Thoracic aorta (tissue), 2 donors: ENCODE measurements around the gene NHS. TPM values are rescaled to one million over a fixed set of nuclear protein-coding genes. Genes with fewer than 3 reads are reported as not detected.
A peak's percentile ranks its signal among the peaks of the same experiment; 100 is the strongest.

Source experiments
- ATAC-seq: fragments of 150-250 bp; one replicate; pipeline ENCODE4 v1.8.0; 2017; ENCODE audit warnings: low read depth; ENCODE audit not compliant: insufficient number of reproducible peaks, low FRiP score
- DNase-seq: peaks from one replicate; pipeline ENCODE4 v3.0.0-alpha.2; 2020; ENCODE audit warnings: low spot score
- H3K27ac ChIP-seq, 2 donors: fragments of 200-600 bp; sonication (generic); 1 replicate in 1 of 2; 2 replicates in 1 of 2; pipeline ENCODE4 v1.5.1; 2016; ENCODE audit warnings: mild to moderate bottlenecking in 2 of 2, moderate library complexity in 2 of 2
- H3K27me3 ChIP-seq: fragments of 200-600 bp; sonication (generic); replicated peaks from 2 replicates; pipeline ENCODE4 v1.6.0; 2016; ENCODE audit warnings: mild to moderate bottlenecking; ENCODE audit not compliant: insufficient read depth
- H3K36me3 ChIP-seq: fragments of 200-600 bp; sonication (generic); one replicate; pipeline ENCODE4 v1.5.1; 2016
- H3K4me1 ChIP-seq, 2 donors: fragments of 200-600 bp; sonication (generic); 1 replicate in 1 of 2; 2 replicates in 1 of 2; pipeline versions ENCODE4 v1.5.1 to v1.6.0; 2016; ENCODE audit warnings: low read depth in 2 of 2, mild to moderate bottlenecking in 1 of 2; ENCODE audit not compliant: control insufficient read depth in 1 of 2
- H3K4me3 ChIP-seq: fragments of 200-600 bp; sonication (generic); 2 replicates; pipeline ENCODE4 v1.5.1; 2016; ENCODE audit warnings: mild to moderate bottlenecking
- H3K9me3 ChIP-seq: fragments of 200-600 bp; sonication (generic); 2 replicates; pipeline ENCODE4 v1.5.1; 2016
- total RNA-seq, 2 donors: library from RNA; depleted of rRNA; stranded (reverse); fragments of >200 nt; gene quantifications; one replicate each; pipeline versions ENCODE4 v1.1.0 to v1.2.3, GENCODE V29; 2016
- TF ChIP-seq, protein P1 (sequence below): fragments of 200-600 bp; sonication (generic); IDR thresholded peaks from one replicate; pipeline ENCODE4 v1.5.1; 2019; ENCODE audit warnings: antibody characterized with exemption

NHS gene
- total RNA-seq, 2 donors from 2014 or later = 23.3 to 29.6 TPM

GRCh38 chrX:17403189-17403691 is 28.2 kb downstream of the NHS start:
- TF ChIP-seq, protein P1, sequence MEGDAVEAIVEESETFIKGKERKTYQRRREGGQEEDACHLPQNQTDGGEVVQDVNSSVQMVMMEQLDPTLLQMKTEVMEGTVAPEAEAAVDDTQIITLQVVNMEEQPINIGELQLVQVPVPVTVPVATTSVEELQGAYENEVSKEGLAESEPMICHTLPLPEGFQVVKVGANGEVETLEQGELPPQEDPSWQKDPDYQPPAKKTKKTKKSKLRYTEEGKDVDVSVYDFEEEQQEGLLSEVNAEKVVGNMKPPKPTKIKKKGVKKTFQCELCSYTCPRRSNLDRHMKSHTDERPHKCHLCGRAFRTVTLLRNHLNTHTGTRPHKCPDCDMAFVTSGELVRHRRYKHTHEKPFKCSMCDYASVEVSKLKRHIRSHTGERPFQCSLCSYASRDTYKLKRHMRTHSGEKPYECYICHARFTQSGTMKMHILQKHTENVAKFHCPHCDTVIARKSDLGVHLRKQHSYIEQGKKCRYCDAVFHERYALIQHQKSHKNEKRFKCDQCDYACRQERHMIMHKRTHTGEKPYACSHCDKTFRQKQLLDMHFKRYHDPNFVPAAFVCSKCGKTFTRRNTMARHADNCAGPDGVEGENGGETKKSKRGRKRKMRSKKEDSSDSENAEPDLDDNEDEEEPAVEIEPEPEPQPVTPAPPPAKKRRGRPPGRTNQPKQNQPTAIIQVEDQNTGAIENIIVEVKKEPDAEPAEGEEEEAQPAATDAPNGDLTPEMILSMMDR = no peak
- ATAC-seq (peak; percentile 65), DNase-seq (no peak)
- no peaks in the 10 kb centered on the region for H3K27me3 ChIP-seq
- H3K9me3 ChIP-seq = no peaks in the 10 kb centered on the region
- H3K4me3 ChIP-seq = no peak overlapping the region
- H3K4me1 ChIP-seq = peaks cover 6 to 11% of the 10 kb centered on the region in 2 donors
- no peaks in the 10 kb centered on the region for H3K36me3 ChIP-seq
- peak overlapping the region; percentile 50 to 80 for H3K27ac ChIP-seq

- no peak for DNase-seq
- H3K4me3 ChIP-seq = no peak overlapping the region
- H3K9me3 ChIP-seq = no peaks in the 10 kb centered on the region
- peaks cover 6 to 11% of the 10 kb centered on the region in 2 donors for H3K4me1 ChIP-seq
- TF ChIP-seq, protein P1 = no peak
- no peaks in the 10 kb centered on the region for H3K27me3 ChIP-seq
- no peak for ATAC-seq
- no peaks in the 10 kb centered on the region for H3K36me3 ChIP-seq
- H3K27ac ChIP-seq = peak overlapping the region; percentile 50 to 80
These were observed 29.0 kb downstream of the NHS start for GRCh38 chrX:17403972-17404371.

GRCh38 chrX:17405225-17405969 is 30.4 kb downstream of the NHS start:
- no peaks in the 10 kb centered on the region for H3K36me3 ChIP-seq
- H3K9me3 ChIP-seq = no peaks in the 10 kb centered on the region
- no peak for DNase-seq
- peaks cover 6 to 11% of the 10 kb centered on the region in 2 donors for H3K4me1 ChIP-seq
- ATAC-seq = no peak
- TF ChIP-seq, protein P1 = no peak
- no peak overlapping the region for H3K4me3 ChIP-seq
- H3K27me3 ChIP-seq = no peaks in the 10 kb centered on the region
- peak overlapping the region in 1 of 2 donors; percentile 80 for H3K27ac ChIP-seq

GRCh38 chrX:17409566-17410290 is 34.7 kb downstream of the NHS start:
- H3K27me3 ChIP-seq = no peaks in the 10 kb centered on the region
- ATAC-seq = no peak

DNA sequence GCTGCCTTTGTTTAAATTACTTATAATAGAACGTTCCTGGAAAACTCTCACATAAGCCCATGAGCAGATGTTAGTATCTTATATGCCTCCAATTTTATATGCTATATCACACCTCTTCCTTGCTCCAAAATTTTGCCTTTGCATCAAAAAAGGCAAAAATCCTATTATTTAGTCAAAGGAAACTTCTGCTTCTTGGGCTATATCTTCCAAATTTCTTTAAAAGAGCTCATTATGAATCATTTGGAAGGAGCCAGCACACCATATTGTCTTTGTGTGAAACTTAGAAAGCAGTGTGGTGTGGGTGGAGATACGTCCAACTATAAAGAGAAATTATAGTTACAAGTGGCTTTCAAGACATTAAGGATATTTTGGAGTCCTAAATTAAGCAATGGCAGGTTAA is 35.7 kb downstream of the NHS start:
- no peaks in the 10 kb centered on the region for H3K36me3 ChIP-seq
- ATAC-seq (no peak), DNase-seq (no peak)
- TF ChIP-seq, protein P1 = no peak
- H3K27ac ChIP-seq = no peak overlapping the region
- H3K27me3 ChIP-seq = no peaks in the 10 kb centered on the region
- H3K4me3 ChIP-seq = no peak overlapping the region
- no peaks in the 10 kb centered on the region for H3K9me3 ChIP-seq
- H3K4me1 ChIP-seq = peaks cover 3 to 26% of the 10 kb centered on the region in 2 donors

More at GRCh38 chrX:17409566-17410290, 34.7 kb downstream of the NHS start:
- Histone ChIP-seq H3K4me3 (no peak overlapping the region), H3K36me3 (no peaks in the 10 kb centered on the region), H3K27ac (no peak overlapping the region), H3K4me1 (peaks cover 0 to 17% of the 10 kb centered on the region in 2 donors), H3K9me3 (no peaks in the 10 kb centered on the region)
- DNase-seq = no peak
- TF ChIP-seq, protein P1 = no peak
